HepG2 (cell line): ENCODE data around the gene PELI3. TPM values are rescaled to one million over a fixed set of nuclear protein-coding genes. Genes with fewer than 3 reads are reported as not detected.

Experiments
- ATF7 ChIP-seq, 2 experiments: fragments of 450-650 bp in 1 of 2; sonication (generic) in 1 of 2; formaldehyde crosslinking in 1 of 2; IDR thresholded peaks; 2 replicates each; pipeline versions ENCODE4 v1.4.0 to v1.6.1; 2016 to 2020; ENCODE audit warnings: antibody characterized with exemption in 1 of 2, mild to moderate bottlenecking in 1 of 2, missing genetic modification reagents in 1 of 2
- CBX2 ChIP-seq, 2 experiments: fragments of 200-600 bp in 1 of 2; sonication (generic); formaldehyde crosslinking in 1 of 2; IDR thresholded peaks; 2 replicates each; pipeline versions ENCODE4 v1.7.0 to v1.8.1; 2018 to 2022; ENCODE audit warnings: low read depth in 2 of 2, low read length in 1 of 2, mild to moderate bottlenecking in 1 of 2, missing genetic modification reagents in 1 of 2
- CREM ChIP-seq, 2 experiments: sonication (generic) in 1 of 2; formaldehyde crosslinking in 1 of 2; IDR thresholded peaks; 2 replicates each; pipeline versions ENCODE4 v1.4.0 to v1.6.1; 2016 to 2020; ENCODE audit warnings: antibody characterized with exemption in 1 of 2, mild to moderate bottlenecking in 1 of 2, missing genetic modification reagents in 1 of 2
- GABPB1 ChIP-seq: IDR thresholded peaks from 2 replicates; pipeline ENCODE4 v1.6.1; 2016; ENCODE audit warnings: mild to moderate bottlenecking, missing genetic modification reagents, moderate library complexity, missing compliant biosample characterization
- GRHL1 ChIP-seq: sonication (generic); formaldehyde crosslinking; conservative IDR thresholded peaks from 2 replicates; pipeline ENCODE4 v1.8.0; 2022; ENCODE audit warnings: missing genetic modification reagents
- IKZF5 ChIP-seq: IDR thresholded peaks from 2 replicates; pipeline ENCODE4 v1.6.1; 2018; ENCODE audit warnings: missing genetic modification reagents, mild to moderate bottlenecking, missing compliant biosample characterization
- MAZ ChIP-seq, 2 experiments: sonication (generic) in 1 of 2; formaldehyde crosslinking in 1 of 2; IDR thresholded peaks; 2 replicates each; pipeline versions ENCODE4 v1.5.0 to v1.6.1; 2012 to 2020; ENCODE audit warnings: low read depth in 2 of 2, mild to moderate bottlenecking in 2 of 2, borderline replicate concordance in 1 of 2, improper control_type of control experiment in 1 of 2, low read length in 1 of 2, missing genetic modification reagents in 1 of 2, moderate library complexity in 1 of 2
- MLX ChIP-seq: IDR thresholded peaks from 2 replicates; pipeline ENCODE4 v1.6.1; 2016
- NFYC ChIP-seq: IDR thresholded peaks from 2 replicates; pipeline ENCODE4 v1.6.1; 2016; ENCODE audit warnings: missing genetic modification reagents, missing compliant biosample characterization
- NKX3-1 ChIP-seq: sonication (generic); formaldehyde crosslinking; IDR thresholded peaks from 2 replicates; pipeline ENCODE4 v1.5.0; 2020; ENCODE audit warnings: missing genetic modification reagents
- PLSCR1 ChIP-seq: sonication (generic); formaldehyde crosslinking; IDR thresholded peaks from 2 replicates; pipeline ENCODE4 v1.5.0; 2020; ENCODE audit warnings: missing genetic modification reagents, mild to moderate bottlenecking, borderline replicate concordance
- RFX3 ChIP-seq: IDR thresholded peaks from 2 replicates; pipeline ENCODE4 v1.6.1; 2016; ENCODE audit warnings: missing biosample characterization, missing genetic modification reagents
- RFXAP ChIP-seq: sonication (generic); formaldehyde crosslinking; IDR thresholded peaks from 2 replicates; pipeline ENCODE4 v1.4.0; 2020; ENCODE audit warnings: missing genetic modification reagents, borderline replicate concordance
- SUZ12 ChIP-seq: fragments of 150-350 bp; IDR thresholded peaks from 2 replicates; pipeline ENCODE4 v1.6.1; 2014; ENCODE audit warnings: low read depth, low read length
- TCF7 ChIP-seq: sonication (generic); IDR thresholded peaks from 2 replicates; pipeline ENCODE4 v1.6.1; 2016; ENCODE audit warnings: antibody characterized with exemption, low read depth
- TEAD3 ChIP-seq: optimal IDR thresholded peaks from 2 replicates; pipeline ENCODE3; 2016; ENCODE audit warnings: borderline replicate concordance
- ZBTB7A ChIP-seq: sonication (generic); formaldehyde crosslinking; IDR thresholded peaks from 2 replicates; pipeline ENCODE4 v1.8.0; 2022; ENCODE audit warnings: mild to moderate bottlenecking, missing genetic modification reagents
- ZBTB7B ChIP-seq: sonication (generic); formaldehyde crosslinking; IDR thresholded peaks from 2 replicates; pipeline ENCODE4 v1.4.0; 2020; ENCODE audit warnings: missing genetic modification reagents
- ZFP36L1 ChIP-seq: sonication (generic); formaldehyde crosslinking; IDR thresholded peaks from 2 replicates; pipeline ENCODE4 v1.8.0; 2022; ENCODE audit warnings: mild to moderate bottlenecking, missing genetic modification reagents, moderate library complexity
- ZNF451 ChIP-seq: sonication (generic); formaldehyde crosslinking; IDR thresholded peaks from 2 replicates; pipeline ENCODE4 v1.5.0; 2020; ENCODE audit warnings: mild to moderate bottlenecking, missing genetic modification reagents
- ZNF580 ChIP-seq: IDR thresholded peaks from 2 replicates; pipeline ENCODE4 v1.6.1; 2016; ENCODE audit warnings: low read depth, borderline replicate concordance
- ZNF629 ChIP-seq: sonication (generic); formaldehyde crosslinking; conservative IDR thresholded peaks from 2 replicates; pipeline ENCODE4 v1.5.0; 2020; ENCODE audit warnings: missing genetic modification reagents
- ZNF746 ChIP-seq: sonication (generic); formaldehyde crosslinking; IDR thresholded peaks from 2 replicates; pipeline ENCODE4 v1.8.0; 2022; ENCODE audit warnings: mild to moderate bottlenecking, missing genetic modification reagents
- ZNF781 ChIP-seq: sonication (generic); formaldehyde crosslinking; IDR thresholded peaks from 2 replicates; pipeline ENCODE4 v1.5.1; 2020; ENCODE audit warnings: borderline replicate concordance, mild to moderate bottlenecking, missing genetic modification reagents; ENCODE audit errors: not compliant biosample characterization
- polyA plus RNA-seq, 8 experiments: library from polyadenylated mRNA; depleted of rRNA in 3 of 8; stranded (reverse) in 7 of 8; unstranded in 1 of 8; fragments of >200 nt; fragmentation: Illumina TruSeq in 4 of 8; extraction: Trizol in 4 of 8; gene quantifications; 2 replicates each; pipeline versions ENCODE4 v1.2.1 to v1.2.3, GENCODE V29; 2011 to 2016; ENCODE audit warnings: low read depth in 4 of 8, missing spikeins in 1 of 8, mixed read lengths in 1 of 8; ENCODE audit not compliant: insufficient read depth in 1 of 8
- total RNA-seq, 5 experiments: library from RNA; depleted of rRNA; stranded (reverse); fragments of >200 nt; fragmentation: Illumina TruSeq; extraction: Trizol; gene quantifications; 2 replicates each; pipeline ENCODE4 v1.2.3, GENCODE V29; 2016; ENCODE audit warnings: low read depth in 1 of 5

Gene PELI3
- total and polyA plus RNA-seq, 2 of the 13 experiments (the other 11 are each of a cell fraction or from before 2014, with no cell fraction given) = 2.0 to 4.0 TPM

- TF ChIP-seq CREM (IDR thresholded peaks at IDR 0.05) (peak; percentile 28; the same call in 1 of the 2 replicates), CREM (CRISPR knock-in tag; IDR thresholded peaks at IDR 0.05) (no peak), NKX3-1 (CRISPR knock-in tag) (no peak), ZNF629 (CRISPR knock-in tag) (0 out of 2 replicates have a peak, but pooled peaks have one; percentile 29), RFXAP (CRISPR knock-in tag) (peak; percentile 77; the same call in 1 of the 2 replicates), CBX2 (IDR thresholded peaks at IDR 0.05; ENCODE audit: low read depth, low read length) (no peak), CBX2 (CRISPR knock-in tag; IDR thresholded peaks at IDR 0.05; ENCODE audit: low read depth) (no peak), IKZF5 (CRISPR knock-in tag) (peak; percentile 35; the same call in 1 of the 2 replicates), NFYC (CRISPR knock-in tag) (no peak; the same call in 1 of the 2 replicates), MLX (CRISPR knock-in tag) (no peak), ZNF580 (CRISPR knock-in tag) (0 out of 2 replicates have a peak, but pooled peaks have one; percentile 25), ZFP36L1 (0 out of 2 replicates have a peak, but pooled peaks have one; percentile 40), PLSCR1 (CRISPR knock-in tag) (no peak), ATF7 (IDR thresholded peaks at IDR 0.05) (no peak), ATF7 (CRISPR knock-in tag; IDR thresholded peaks at IDR 0.05) (no peak), GABPB1 (peak; percentile 94), RFX3 (CRISPR knock-in tag) (peak; percentile 97), ZBTB7B (peak; percentile 49; the same call in 1 of the 2 replicates), SUZ12 (no peak), TCF7 (no peak), GRHL1 (CRISPR knock-in tag) (no peak), ZNF746 (no peak), ZNF781 (CRISPR knock-in tag) (no peak), ZBTB7A (CRISPR knock-in tag) (peak; percentile 50; the same call in 1 of the 2 replicates), MAZ (IDR thresholded peaks at IDR 0.05; ENCODE audit: borderline replicate concordance, low read depth, low read length) (0 out of 2 replicates have a peak, but pooled peaks have one; percentile 54), MAZ (CRISPR knock-in tag; IDR thresholded peaks at IDR 0.05; ENCODE audit: low read depth) (peak; percentile 85), ZNF451 (CRISPR knock-in tag) (peak; percentile 62; the same call in 1 of the 2 replicates), TEAD3 (CRISPR knock-in tag) (peak; percentile 77)
These were observed 43.7 kb downstream of the PELI3 start, which contains the start of gene BBS1 (continued) for GRCh38 chr11:66510271-66510989.
